ENCODE results near the gene FOXL3.

Gene FOXL3

DNA sequence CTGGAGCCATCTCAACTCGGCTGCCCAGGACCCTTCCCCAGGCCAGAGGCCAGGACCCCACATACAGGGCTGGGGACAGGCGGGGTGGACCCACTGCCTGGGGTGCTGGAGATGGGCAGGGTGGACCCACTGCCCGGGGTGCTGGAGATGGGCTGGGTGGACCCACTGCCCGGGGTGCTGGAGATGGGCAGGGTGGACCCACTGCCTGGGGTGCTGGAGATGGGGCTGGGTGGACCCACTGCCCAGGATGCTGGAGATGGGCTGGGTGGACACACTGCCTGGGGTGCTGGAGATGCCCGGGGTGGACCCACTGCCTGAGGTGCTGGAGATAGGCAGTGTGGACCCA, 32.4 kb upstream of the FOXL3 start:
- peaks cover 10% of the 10 kb centered on the region for H3F3A ChIP-seq (ENCODE audit: control insufficient read depth, insufficient read depth)
- no peaks in the 10 kb centered on the region for H3K4me1 ChIP-seq (ENCODE audit: control insufficient read depth, low read length)
- no peaks in the 10 kb centered on the region for H3K79me2 ChIP-seq (ENCODE audit: control insufficient read depth, low read length)
- H4K20me1 ChIP-seq (ENCODE audit: control insufficient read depth, insufficient read depth, low read depth, low read length), result no peaks in the 10 kb centered on the region
- H3K4me2 ChIP-seq (ENCODE audit: low read length), result no peak overlapping the region
- H3K9me2 ChIP-seq (replicated peaks; ENCODE audit: control insufficient read depth, low read length), result no peaks in the 10 kb centered on the region
- no peaks in the 10 kb centered on the region for H3K27me3 ChIP-seq (ENCODE audit: control insufficient read depth, low read length)
- H3K4me3 ChIP-seq (ENCODE audit: low read length), result no peak overlapping the region
- peaks cover 4% of the 10 kb centered on the region; the same call in 1 of the 2 replicates for H3K36me3 ChIP-seq (ENCODE audit: control insufficient read depth, low read length)
- peaks cover 93% of the 10 kb centered on the region for H3K9me3 ChIP-seq (ENCODE audit: control insufficient read depth, insufficient read depth, low read length)
- H3K27ac ChIP-seq (ENCODE audit: low read depth, low read length), result no peak overlapping the region
- TF ChIP-seq, protein P1, sequence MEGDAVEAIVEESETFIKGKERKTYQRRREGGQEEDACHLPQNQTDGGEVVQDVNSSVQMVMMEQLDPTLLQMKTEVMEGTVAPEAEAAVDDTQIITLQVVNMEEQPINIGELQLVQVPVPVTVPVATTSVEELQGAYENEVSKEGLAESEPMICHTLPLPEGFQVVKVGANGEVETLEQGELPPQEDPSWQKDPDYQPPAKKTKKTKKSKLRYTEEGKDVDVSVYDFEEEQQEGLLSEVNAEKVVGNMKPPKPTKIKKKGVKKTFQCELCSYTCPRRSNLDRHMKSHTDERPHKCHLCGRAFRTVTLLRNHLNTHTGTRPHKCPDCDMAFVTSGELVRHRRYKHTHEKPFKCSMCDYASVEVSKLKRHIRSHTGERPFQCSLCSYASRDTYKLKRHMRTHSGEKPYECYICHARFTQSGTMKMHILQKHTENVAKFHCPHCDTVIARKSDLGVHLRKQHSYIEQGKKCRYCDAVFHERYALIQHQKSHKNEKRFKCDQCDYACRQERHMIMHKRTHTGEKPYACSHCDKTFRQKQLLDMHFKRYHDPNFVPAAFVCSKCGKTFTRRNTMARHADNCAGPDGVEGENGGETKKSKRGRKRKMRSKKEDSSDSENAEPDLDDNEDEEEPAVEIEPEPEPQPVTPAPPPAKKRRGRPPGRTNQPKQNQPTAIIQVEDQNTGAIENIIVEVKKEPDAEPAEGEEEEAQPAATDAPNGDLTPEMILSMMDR (IDR thresholded peaks at IDR 0.05; ENCODE audit: low read depth, low read length, poor library complexity, severe bottlenecking), result no peak
- TF ChIP-seq EZH2phosphoT487 (IDR thresholded peaks at IDR 0.05; ENCODE audit: borderline replicate concordance, low read length), result no peak

DNA sequence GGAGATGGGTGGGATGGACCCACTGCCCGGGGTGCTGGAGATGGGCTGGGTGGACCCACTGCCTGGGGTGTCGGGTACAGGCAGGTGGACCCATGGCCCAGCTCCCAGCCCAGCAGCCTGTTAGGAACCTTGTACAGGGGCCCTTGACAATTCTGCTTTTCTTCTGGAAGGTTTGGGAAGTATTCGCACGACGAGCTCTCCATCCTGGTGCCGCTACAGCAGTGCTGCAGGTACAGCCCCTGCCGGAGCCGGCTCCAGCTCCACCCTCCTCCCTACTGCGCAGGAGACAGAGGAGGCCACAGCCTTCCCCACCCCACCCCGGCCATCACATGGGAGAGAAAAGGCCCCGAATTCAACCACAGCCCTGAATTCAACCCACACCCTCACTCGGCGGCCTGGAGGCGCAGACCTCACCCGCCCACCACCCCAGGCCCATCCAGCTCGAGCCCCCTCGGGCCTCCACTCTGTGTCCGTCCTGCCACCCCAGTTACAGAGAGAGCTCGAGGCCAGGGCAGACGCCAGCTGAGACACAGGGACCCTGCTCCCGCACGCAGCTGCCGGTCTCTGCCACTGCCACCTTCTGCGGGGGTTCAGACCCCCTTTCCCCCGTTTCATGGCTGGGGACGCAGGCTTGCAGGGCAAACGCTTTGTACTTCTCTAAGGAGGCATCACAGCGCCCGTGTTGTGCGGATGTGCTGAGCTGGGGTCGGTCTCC, 31.3 kb upstream of the FOXL3 start:
- Histone ChIP-seq H3F3A (ENCODE audit: control insufficient read depth, insufficient read depth) (peaks cover 12% of the 10 kb centered on the region), H3K27me3 (ENCODE audit: control insufficient read depth, low read length) (no peaks in the 10 kb centered on the region), H3K79me2 (ENCODE audit: control insufficient read depth, low read length) (no peaks in the 10 kb centered on the region), H3K4me1 (ENCODE audit: control insufficient read depth, low read length) (no peaks in the 10 kb centered on the region), H3K27ac (ENCODE audit: low read depth, low read length) (no peak overlapping the region), H3K36me3 (ENCODE audit: control insufficient read depth, low read length) (peaks cover 4% of the 10 kb centered on the region; the same call in 1 of the 2 replicates), H3K9me2 (replicated peaks; ENCODE audit: control insufficient read depth, low read length) (no peaks in the 10 kb centered on the region), H3K4me3 (ENCODE audit: low read length) (no peak overlapping the region), H4K20me1 (ENCODE audit: control insufficient read depth, insufficient read depth, low read depth, low read length) (no peaks in the 10 kb centered on the region), H3K4me2 (ENCODE audit: low read length) (no peak overlapping the region), H3K9me3 (ENCODE audit: control insufficient read depth, insufficient read depth, low read length) (peaks cover 89% of the 10 kb centered on the region)
- TF ChIP-seq EZH2phosphoT487 (IDR thresholded peaks at IDR 0.05; ENCODE audit: borderline replicate concordance, low read length), result no peak
- TF ChIP-seq, protein P1 (IDR thresholded peaks at IDR 0.05; ENCODE audit: low read depth, low read length, poor library complexity, severe bottlenecking), result no peak

DNA sequence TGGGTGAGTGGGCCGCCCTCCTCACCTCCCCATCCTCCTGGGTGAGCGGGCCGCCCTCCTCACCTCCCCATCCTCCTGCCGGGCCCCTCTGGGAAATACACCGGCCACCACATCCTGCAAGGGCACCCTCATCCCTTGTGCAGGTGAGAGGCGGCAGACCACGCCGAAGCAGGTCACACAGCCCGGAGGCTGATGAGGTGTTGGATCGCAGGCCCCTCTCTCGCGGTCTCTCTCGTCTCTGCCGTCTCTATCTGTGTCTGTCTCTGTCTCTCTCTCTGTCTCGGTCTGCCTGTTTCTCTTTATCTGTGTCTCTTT, 30.8 kb upstream of the FOXL3 start:
- H3K36me3 ChIP-seq (ENCODE audit: control insufficient read depth, low read length), result peaks cover 4% of the 10 kb centered on the region; the same call in 1 of the 2 replicates
- H3K9me3 ChIP-seq (ENCODE audit: control insufficient read depth, insufficient read depth, low read length), result peaks cover 87% of the 10 kb centered on the region
- TF ChIP-seq EZH2phosphoT487 (IDR thresholded peaks at IDR 0.05; ENCODE audit: borderline replicate concordance, low read length), result no peak
- TF ChIP-seq, protein P1 (IDR thresholded peaks at IDR 0.05; ENCODE audit: low read depth, low read length, poor library complexity, severe bottlenecking), result no peak

More for the DNA sequence above, 30.8 kb upstream of the FOXL3 start:
- Histone ChIP-seq H3K4me2 (ENCODE audit: low read length) (no peak overlapping the region), H3K27me3 (ENCODE audit: control insufficient read depth, low read length) (no peaks in the 10 kb centered on the region), H3K4me1 (ENCODE audit: control insufficient read depth, low read length) (no peaks in the 10 kb centered on the region), H3K9me2 (replicated peaks; ENCODE audit: control insufficient read depth, low read length) (no peaks in the 10 kb centered on the region), H3K79me2 (ENCODE audit: control insufficient read depth, low read length) (no peaks in the 10 kb centered on the region), H3K27ac (ENCODE audit: low read depth, low read length) (no peak overlapping the region), H4K20me1 (ENCODE audit: control insufficient read depth, insufficient read depth, low read depth, low read length) (no peaks in the 10 kb centered on the region), H3K4me3 (ENCODE audit: low read length) (no peak overlapping the region), H3F3A (ENCODE audit: control insufficient read depth, insufficient read depth) (peaks cover 15% of the 10 kb centered on the region)
